HG03460 (cell line): ENCODE data around the gene MAN1B1.
A peak's percentile ranks its signal among the peaks of the same experiment; 100 is the strongest.

Experiments used
- ATAC-seq: cut with Tn5 transposase; IDR thresholded peaks from one replicate; pipeline ENCODE4 v1.9.1; 2021; ENCODE audit not compliant: unreplicated experiment

Gene MAN1B1

DNA sequence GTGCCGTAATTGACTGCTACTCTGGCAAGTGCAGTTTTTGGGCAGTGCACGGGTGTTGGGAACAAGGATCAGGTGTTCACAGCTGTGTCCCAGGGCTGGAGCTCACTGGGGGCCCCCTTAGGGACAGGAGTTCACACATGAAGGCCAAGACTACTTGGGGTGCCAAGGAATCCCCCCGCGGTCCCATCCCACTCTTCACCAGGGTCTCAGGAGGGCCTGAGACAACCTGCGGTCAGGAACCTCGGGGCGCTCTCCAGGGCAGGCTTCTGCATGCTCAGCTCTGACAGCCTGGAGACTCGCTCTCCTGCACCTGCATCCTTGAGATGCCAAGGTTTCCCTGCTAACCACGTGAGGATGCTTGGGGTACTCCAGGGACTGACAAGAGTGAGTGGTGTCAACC is 2.3 kb upstream of the MAN1B1 start:
- no peak for ATAC-seq

DNA sequence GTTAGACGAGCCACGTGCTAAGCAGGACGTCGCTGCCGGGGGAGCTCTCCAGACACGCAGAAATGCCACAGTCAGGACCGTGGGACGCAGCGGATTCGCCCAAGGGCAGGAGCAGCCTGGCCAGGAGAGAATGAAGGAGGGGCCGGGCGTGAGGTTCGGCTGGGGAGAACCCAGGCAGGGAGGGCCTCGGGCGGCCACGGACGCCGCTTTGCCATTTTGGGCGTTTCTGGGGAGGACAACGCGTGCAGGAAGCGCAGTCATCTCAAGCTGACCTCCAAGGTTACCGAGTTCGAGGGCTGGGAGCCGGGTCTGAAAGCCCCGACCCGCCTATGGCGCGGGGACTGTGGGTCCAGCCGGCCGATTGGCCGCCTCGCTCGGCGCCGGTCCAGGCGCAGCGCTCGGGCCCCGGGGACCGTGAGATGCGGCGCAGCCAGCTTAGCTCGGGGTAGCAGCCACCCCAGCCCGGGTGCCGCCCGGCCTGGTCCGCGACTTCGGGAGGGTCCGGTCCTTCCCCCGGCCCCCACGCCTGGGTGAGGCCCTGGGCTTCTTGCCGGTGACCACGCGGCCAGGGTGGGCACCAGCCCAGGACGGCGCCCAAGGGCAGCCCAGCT is 760 bp upstream of the MAN1B1 start:
- peak; percentile 1 for ATAC-seq

DNA sequence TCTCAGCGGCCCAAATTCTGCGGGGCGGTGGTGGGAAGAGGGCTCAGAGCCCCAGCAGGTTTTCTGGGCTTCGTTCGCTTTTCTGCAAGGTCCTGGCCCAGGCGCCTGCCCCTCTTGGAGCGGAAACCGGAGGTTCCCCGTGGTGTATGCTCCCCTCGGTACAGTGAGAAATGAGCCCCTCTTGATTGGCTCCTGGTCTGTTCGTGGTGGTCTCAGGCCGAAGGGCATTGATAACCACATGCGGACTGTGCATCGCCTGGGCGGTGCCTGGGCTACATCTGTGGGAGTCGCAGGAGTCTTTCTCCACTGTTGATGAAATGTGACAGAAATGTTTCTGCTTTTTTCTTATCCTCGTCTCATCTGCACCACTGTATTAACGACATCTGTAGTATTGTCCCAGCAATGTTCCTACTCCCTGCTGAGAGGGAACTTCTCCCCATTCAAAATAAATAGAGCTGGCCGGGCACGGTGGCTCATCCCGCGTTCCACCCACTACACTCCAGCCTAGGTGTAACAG is 682 bp downstream of the MAN1B1 start:
- peak; percentile 2 for ATAC-seq

DNA sequence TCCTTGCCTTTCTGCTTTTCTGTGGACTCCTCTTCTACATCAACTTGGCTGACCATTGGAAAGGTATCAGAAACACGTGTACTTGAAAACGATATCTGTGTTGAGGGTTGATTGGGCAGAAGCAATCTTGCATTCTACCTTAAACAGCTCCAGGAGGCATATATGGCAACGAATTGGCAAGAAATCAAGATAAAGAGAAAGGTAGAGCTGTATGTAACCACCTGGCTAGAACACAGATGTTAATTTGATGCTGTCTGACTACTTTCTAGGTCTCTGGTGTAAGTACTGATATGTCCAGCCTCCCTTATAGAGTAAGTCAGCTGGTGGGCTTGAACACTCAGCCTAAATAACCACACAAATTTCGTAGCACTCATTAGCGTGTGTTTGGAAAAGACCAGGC is 1.3 kb downstream of the MAN1B1 start:
- no peak for ATAC-seq

DNA sequence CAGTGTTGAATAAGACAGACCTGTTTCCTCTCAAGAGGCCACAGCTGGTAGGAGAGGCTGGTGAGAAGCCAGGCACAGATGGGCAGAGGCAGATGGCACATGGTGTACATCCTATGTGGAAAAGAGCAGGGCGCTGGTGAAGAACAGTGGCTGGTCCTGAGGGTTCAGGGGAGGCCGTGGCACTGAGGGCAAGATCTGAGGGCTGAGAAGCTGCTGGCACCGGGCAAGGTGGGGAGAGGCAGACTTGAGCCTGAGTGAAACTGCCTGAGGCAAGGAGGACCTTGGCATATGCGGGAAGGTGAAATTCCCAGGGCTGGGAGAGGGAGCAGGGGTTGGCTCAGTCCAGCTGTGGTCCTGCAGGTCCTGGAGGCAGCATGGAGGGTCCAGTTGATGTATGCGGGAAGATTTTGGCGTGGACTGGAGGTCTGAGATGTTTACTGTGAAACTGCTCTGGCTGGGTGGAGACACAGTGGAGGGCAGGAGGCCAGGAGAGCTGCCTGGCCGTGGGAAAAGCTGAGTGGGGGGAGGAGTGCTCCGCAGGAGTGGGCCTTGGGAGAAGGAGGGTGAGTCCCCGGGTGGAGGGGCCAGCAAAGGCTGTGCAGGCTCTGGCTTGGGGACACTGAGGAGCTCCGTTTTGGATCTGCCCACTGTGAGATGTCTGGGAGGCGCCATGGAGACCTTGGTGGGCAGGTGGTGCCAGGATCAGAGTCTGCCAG is 2.6 kb downstream of the MAN1B1 start:
- ATAC-seq, result no peak

DNA sequence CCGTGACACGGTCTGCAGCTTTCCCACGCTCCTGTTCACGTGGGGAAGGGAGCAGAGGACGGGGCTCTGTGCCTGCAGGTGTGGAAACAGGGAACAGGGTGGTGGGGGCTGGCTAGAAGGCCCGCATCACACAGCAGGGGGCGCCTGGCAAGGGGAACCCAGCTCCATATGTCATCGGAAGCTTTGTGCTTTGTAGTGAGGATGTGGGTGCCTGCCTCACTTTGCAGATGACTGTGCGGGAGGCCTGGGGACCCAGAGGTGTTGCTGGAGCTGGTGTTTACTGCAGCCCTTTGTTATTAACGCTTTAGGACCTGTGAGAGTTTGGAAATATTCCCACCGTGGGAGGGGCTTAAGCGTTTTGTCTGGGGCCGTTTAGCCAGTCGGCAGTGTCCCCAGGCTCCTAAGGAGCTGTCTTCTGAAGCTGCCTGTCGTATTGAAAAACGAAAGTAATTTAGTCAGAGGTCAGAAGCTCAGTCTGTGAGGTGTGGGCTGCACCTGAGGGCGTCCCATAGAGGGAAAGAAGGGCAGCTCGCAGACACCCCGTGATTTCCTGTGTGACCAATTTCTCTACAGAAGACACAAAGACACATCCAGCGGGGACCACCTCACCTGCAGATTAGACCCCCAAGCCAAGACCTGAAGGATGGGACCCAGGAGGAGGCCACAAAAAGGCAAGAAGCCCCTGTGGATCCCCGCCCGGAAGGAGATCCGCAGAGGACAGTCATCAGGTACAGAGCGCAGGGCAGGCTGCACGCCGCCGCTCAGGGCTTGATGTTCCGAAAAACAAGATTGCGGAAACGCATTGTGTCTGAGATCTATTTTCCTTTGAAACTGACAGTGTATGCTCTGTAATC is 9.1 kb downstream of the MAN1B1 start:
- ATAC-seq, result no peak

DNA sequence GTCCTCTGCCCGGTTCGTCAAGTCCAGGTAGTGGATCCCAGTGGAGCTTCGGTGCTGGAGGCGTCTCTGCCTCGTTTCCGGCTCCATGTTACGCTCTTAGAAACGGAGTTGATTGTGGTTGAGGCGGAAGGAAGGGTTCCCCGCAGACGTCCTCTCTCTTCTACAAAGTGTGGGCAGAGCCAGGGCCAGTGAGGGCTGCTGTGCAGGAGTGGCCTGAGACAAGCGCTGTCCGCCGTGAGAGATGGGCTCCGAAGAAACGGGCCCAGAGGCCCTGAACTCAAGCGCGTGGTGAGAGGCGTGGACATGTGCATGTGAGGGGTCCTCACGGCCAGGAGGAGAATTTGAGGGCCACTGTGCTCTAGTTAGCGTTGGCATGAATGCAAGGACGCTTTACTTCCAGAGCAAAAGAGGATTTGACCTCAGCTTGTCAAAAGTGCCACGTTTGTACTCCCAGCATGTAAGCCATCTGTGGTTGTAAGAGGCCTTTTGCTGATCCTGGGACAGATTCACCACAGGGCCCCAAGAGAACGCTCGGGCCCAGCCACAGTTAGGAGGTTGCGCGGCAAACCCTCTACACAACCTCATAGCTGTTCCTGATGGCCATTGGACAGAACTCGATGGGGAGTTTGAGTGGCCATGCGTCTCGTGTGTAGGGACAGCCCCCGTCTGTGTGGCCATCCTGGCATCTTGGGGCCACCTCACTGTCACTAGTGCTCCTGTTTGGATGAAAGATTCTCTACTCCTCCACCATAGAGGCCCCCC is 10.2 kb downstream of the MAN1B1 start:
- ATAC-seq, result no peak

DNA sequence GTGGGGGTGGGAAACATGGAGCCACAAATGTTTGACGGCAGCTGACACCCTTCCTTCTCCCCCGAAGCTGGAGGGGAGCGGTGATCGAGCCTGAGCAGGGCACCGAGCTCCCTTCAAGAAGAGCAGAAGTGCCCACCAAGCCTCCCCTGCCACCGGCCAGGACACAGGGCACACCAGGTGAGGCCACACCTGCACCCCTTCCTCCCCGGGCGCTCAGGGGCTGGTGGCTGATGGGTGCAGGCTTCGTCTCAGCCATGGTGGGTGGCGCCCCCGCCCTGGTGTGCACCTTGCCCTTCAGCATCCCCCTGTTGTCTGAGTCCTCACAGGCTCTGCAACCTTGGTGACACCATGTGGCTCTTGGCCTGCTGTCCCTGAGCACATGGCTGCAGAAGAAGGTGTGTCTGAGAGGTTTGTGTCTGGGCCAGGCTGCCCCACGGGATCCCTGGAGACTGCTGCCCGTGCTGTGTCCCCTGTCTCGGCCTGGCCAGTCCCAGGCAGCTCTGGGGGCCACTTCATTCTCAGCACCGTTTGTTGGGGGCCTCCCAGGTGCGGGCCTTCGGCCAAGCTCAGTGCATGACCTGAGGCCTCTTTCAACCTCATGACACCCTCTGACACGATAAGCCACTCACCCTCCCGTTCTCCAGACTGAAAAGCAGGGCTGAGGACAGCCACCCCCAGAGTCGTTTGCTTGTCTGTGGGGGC is 11.1 kb downstream of the MAN1B1 start:
- no peak for ATAC-seq

DNA sequence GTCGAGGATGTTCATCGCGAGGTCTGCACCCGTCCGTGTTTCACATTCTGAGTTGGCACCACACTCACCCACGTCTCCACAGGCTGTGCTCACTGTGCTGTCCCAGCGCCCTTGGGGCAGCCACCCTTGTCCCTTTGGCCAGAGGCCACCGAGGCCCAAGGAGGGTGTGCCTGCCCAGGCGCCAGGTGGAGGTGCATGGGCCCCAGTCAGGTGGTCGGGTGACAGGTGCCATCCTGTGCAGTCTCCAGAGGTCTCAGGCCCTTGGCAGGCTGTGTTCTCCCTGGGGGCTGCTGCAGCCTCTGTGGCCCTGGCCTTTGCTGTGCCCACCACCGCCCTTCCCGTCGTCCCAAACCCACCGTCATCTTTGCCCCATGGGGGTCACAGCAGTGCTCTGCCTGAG is 12.4 kb downstream of the MAN1B1 start:
- ATAC-seq, result no peak

DNA sequence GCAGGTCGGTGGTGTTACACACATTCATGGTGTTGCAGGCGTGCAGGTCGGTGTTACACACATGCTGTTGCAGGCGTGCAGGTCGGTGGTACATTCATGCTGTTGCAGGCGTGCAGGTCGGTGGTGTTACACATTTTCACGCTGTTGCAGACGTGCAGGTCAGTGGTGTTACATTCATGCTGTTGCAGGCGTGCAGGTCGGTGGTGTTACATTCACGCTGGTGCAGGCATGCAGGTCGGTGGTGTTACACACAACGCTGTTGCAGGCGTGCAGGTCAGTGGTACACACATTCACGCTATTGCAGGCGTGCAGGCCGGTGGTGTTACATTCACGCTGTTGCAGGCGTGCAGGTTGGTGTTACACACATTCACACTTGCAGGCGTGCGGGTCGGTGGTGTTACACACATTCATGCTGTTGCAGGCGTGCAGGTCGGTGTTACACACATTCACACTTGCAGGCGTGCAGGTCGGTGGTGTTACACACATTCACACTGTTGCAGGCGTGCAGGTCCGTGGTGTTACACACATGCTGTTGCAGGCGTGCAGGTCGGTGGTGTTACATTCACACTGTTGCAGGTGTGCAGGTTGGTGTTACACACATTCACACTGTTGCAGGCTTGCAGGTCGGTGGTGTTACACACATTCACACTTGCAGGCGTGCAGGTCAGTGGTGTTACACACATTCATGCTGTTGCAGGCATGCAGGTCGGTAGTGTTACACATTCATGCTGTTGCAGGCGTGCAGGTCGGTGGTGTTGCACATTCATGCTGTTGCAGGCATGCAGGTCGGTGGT is 16.6 kb downstream of the MAN1B1 start:
- no peak for ATAC-seq

DNA sequence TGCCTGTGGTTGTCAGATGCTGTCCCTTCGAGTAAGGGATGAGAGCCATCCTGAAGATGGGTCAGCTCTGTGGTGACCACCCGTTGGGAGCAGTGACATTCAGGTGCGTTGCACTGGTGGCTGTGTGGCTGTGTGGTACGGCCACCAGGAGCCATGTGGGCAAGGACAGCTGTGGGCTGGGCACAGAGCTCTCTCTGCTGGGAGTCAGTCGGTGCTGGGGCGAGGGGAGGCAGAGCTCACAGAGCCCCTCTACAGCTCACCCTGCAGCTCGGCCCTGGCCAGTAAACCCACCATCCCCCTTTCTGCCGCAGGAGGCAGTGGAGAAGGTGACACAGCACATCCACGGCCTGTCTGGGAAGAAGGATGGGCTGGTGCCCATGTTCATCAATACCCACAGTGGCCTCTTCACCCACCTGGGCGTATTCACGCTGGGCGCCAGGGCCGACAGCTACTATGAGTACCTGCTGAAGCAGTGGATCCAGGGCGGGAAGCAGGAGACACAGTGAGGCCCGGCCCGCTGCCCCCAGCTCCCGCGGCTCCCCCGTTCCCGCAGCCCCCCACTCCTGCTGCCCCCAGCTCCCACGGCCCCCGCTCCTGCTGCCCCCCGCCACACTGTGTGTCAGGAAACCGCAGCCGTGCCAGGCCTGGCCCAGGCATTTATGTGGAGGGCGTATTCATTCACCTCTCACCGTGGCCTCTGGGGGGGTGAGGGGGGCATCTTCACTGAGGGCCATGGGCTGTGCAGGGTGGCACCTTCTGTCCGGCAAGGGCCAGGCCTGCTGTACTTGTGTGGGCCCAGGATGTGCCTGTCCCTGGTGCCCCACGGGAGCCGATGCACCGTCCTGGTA is 19.3 kb downstream of the MAN1B1 start:
- ATAC-seq, result no peak

DNA sequence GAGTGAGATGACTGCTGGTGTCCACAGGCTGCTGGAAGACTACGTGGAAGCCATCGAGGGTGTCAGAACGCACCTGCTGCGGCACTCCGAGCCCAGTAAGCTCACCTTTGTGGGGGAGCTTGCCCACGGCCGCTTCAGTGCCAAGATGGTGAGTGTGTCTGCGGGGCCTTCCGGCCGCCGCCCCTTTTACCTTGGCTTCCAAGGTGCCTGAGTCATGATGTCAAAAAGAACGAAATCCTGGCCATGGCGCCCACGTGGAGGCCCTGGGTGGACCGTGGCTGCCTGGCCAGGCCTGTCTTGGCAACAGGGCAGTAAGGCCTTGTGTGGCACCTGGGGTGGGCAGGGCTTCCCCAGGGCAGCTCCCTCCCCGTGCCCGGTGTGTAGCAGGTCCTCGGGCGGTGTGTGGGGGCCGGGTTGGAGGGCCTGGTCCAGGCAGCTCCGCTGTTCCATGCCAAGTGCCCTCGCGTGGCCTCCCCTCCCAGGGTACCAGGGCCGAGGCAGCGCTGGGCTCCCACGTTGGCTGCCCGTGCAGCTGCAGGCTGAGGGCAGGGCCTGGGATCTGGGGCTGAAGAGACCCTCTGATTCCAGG is 20.0 kb downstream of the MAN1B1 start:
- no peak for ATAC-seq

DNA sequence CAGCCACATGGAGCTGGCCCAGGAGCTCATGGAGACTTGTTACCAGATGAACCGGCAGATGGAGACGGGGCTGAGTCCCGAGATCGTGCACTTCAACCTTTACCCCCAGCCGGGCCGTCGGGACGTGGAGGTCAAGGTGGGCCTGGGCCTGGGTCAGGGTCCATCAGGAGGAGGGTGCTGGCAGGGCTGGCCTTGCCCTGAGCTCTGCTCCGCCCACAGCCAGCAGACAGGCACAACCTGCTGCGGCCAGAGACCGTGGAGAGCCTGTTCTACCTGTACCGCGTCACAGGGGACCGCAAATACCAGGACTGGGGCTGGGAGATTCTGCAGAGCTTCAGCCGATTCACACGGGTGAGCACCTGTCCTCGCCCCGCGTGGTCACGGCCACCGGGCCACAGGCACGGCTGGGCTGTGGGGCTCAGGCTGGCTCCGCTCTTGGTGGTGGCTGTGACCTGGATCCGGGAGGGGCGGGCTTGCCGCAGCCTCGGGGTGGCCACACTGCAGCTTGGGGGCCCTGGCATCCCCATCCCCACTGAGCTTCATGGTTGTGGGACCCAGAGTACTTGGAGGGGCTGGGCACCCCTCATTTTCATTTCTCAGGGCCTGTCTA is 20.6 kb downstream of the MAN1B1 start:
- ATAC-seq, result no peak

DNA sequence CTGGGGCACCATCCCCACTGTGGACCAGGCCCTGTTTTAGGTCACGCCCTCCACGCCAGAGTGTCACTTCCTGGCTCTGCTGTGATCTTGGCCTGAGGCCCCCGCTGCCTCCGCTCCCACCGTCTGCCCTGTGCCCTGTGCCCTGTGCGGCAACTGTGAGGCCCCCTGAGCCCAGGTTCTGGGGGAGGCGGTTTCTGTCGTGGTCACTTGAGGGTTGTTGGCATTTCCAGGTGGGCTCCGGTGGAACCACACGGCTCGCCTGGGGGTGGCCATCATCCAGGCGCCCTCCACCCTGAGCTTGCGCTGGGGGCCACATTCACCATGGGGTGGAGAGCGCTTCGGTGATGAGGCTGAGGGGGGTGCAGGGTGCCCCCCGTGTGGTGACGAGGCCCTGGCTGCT is 21.2 kb downstream of the MAN1B1 start:
- no peak for ATAC-seq

DNA sequence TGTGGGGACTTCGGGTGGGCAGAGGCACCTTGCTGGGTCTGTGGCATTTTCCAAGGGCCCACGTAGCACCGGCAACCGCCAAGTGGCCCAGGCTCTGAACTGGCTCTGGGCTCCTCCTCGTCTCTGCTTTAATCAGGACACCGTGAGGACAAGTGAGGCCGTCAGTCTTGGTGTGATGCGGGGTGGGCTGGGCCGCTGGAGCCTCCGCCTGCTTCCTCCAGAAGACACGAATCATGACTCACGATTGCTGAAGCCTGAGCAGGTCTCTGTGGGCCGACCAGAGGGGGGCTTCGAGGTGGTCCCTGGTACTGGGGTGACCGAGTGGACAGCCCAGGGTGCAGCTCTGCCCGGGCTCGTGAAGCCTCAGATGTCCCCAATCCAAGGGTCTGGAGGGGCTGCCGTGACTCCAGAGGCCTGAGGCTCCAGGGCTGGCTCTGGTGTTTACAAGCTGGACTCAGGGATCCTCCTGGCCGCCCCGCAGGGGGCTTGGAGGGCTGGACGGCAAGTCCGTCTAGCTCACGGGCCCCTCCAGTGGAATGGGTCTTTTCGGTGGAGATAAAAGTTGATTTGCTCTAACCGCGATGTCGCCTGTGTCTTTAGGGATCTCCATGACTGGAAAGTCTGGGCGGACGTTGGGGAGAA is 21.9 kb downstream of the MAN1B1 start:
- ATAC-seq, result no peak

DNA sequence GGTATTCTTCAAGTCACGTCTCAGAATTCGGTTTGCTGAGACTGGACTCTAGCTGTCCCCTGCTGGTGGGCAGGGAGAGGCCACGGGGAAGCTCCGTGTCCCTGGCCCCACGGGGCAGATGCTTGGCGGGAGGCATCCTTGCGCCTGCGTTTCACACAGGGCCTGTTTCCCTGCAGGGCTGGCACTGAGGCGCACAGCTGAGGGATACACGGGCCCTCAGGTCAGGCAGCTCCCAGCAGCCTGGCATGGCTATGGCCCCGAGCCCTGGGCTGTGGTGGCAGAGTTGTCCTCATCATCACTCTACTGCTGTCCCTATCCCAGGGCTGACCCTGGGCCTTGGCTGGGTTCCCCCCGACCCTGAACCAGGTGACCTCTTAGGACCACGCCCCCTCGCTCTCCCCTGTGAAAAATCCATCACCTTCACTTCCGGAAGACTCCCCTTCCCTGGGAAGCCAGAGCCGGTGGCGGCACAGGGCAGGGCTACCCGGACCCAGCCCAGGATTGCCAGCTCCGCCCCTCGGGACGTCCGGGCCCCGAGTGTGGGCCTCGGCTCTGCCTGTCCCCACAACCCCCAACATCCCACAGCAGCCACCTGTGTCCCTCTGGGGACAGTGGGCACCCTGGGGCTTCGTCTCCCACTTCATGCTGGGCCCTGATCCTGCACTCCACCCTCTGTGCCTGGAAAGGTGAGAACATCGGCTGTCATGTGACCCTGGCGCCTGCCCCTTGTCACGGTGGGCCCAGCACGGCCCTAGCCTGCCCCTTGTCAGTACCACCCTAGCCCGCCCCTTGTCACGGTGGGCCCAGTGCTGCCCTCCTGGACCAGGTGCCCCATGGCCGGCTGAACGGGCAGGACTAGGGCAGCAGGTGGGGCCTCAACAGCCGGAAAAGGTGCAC is 22.7 kb downstream of the MAN1B1 start:
- ATAC-seq, result no peak
